ENCODE measurements around the gene EMC6. TPM values are rescaled to one million over a fixed set of nuclear protein-coding genes. Genes with fewer than 3 reads are reported as not detected.
"Not testable (repeated sequence)": the region's sequence is repeated elsewhere in the genome, so short reads cannot be mapped to it uniquely, and the experiment has no call there.

Gene EMC6
- total RNA-seq, 1 donor from 2014 or later, result 65.5 TPM

DNA sequence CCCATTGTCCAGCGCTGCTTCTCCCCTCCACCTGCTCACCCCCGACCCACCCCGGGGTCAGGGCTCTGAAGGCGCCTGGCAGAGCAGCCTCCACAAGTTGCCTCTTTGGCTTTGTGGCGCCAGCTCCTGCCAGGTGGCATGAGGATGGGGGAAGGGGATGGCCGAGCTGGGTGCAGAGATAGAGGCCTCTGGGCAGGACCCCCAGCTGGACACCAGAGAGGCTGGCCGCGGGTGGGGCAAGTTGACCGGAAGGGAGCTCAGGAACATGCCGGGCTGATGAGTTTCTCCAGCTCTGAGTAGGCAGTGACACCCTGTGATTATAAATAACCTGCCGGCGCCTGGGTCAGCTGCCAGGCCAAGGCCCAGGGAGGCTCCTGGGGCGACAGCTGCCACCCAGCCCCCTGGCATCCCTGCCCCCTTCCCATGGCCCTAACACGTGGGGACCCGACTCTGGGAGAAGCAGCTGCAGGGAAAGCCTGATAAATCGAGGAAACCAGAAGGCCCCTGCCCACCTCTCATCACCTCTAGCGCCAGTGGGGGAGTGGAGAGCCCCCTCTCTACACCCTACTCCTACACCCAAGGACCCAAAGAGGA is 26.6 kb downstream of the EMC6 start:
- peak; percentile 73 for DNase-seq (ENCODE audit: missing footprints)

DNA sequence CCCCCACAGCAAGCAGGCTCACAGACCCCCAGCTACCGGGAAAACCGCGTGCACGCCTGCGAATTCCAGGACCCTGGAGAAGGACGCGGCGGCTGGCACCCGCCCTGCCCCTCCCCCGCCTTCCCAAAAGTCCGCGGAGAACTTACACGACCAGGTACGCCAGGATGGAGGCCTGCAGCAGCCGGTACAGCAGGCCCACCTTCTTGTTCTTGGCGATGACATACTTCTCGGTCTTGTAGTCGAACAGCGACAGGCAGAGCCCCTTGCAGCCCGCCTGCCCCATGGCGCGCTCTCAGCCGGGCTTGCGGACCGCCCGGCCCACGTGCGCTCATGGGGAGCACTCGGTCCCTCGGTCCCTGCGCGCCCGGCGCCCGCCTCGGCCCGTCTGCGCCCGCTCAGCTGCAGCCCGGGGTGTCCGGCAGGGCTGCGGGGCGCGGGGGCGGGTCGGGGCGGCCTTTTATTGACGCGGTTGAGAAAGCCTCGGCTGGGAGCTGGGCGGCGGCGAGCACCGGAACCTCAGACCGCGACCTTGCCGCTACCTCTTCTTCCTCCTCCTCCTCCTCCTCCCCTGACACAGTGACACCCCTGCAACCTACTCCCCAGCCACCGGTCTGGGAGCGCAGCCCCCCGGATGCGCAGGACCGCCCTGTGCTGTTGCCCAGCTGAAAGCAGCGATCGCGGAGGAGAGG is 27.3 kb downstream of the EMC6 start, which contains the start of gene P2RX5:
Gene P2RX5, minus strand, starts transcription at position 433 of the 689 bp plus-strand sequence. Its CDS starts 150 bp downstream, at position 283.
- ATAC-seq, result peak; percentile 36
- peak; percentile 70 for DNase-seq (ENCODE audit: missing footprints)
- intact Hi-C loops (cut with DNase I), result no loop called here

More for the DNA sequence above, 26.6 kb downstream of the EMC6 start:
- peak; percentile 84 for ATAC-seq
- intact Hi-C loops (cut with DNase I), result no loop called here

DNA sequence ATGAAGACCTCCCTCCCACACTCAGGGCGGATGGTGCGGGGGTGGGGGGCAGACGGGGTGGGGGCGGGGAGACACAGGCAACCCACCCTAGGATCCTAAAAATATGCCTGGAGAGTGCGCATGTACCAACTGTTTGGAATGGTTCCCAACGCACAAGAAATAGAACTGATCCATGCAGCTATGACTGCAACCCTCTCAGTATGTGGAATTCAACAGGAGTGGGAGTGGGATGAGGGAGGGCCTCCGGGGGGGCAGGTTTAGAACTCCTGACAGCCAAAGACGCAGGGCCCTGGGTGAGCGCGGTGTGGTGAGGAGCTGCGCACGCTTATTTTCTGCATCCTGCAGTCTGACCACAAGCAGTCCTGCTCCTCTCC is 28.5 kb downstream of the EMC6 start:
- ATAC-seq, result peak; percentile 42
- intact Hi-C loops (cut with DNase I), result no loop called here

DNA sequence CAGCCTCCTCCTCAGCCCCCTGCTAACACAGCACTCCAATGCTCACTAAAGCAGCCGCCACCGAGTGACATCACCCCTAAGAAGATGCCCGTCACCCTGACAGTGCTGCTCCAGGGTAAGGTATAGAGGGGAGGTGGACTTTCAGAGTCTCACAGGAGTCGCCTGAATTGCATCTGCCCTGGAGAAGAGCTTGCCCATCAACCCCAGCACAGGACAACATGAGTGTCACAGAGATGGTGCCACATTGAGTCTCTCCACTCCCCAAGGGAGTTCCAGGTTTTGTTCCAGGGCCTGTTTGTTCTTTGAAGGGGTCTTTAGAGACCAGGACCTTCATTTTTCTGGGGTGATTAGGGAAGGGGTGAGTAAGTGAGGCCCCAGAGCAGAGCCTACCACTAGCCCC is 29.5 kb downstream of the EMC6 start:
- ATAC-seq (no peak), DNase-seq (ENCODE audit: missing footprints) (peak; percentile 17)
- intact Hi-C loops (cut with DNase I), result no loop called here

More for the DNA sequence above, 28.5 kb downstream of the EMC6 start:
- DNase-seq (ENCODE audit: missing footprints), result peak; percentile 11

DNA sequence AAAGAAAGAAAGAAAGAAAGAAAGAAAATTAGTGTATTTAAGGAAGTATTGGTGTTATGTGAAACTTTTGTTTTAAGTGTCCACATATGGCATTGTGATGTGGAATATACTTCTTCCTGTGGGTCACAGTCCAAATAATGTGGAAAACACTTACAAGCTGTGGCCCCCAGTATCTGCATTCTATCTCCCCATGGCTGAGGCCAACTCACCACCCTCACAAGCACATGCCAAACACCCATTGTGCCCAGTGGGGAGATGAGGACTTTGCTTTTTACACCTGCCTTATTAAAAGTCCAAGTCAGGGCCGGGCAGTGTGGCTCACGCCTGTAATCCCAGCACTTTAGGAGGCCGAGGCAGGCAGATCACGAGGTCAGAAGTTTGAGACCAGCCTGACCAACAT is 31.3 kb downstream of the EMC6 start:
- ATAC-seq (no peak), DNase-seq (ENCODE audit: missing footprints) (peak; percentile 4)
- intact Hi-C loops (cut with DNase I), result no loop called here

DNA sequence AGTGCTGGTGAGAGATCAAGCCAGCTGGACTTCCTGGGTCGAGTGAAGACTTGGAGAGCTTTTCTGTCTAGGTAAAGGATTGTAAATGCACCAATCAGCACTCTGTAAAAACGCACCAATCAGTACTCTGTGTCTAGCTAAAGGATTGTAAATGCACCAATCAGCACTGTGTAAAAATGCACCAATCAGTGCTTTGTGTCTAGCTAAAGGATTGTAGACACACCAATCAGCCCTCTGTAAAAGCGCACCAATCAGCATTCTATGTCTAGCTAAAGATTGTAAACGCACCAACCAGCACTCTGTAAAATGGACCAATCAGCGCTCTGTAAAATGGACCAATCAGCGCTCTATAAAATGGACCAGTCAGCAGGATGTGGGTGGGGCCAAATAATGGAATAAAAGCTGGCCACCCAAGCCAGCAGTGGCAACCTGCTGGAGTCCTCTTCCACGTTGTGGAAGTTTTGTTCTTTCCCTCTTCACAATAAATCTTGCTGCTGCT is 33.5 kb downstream of the EMC6 start:
- ATAC-seq; intact Hi-C loops (cut with DNase I): not testable (repeated sequence)

DNA sequence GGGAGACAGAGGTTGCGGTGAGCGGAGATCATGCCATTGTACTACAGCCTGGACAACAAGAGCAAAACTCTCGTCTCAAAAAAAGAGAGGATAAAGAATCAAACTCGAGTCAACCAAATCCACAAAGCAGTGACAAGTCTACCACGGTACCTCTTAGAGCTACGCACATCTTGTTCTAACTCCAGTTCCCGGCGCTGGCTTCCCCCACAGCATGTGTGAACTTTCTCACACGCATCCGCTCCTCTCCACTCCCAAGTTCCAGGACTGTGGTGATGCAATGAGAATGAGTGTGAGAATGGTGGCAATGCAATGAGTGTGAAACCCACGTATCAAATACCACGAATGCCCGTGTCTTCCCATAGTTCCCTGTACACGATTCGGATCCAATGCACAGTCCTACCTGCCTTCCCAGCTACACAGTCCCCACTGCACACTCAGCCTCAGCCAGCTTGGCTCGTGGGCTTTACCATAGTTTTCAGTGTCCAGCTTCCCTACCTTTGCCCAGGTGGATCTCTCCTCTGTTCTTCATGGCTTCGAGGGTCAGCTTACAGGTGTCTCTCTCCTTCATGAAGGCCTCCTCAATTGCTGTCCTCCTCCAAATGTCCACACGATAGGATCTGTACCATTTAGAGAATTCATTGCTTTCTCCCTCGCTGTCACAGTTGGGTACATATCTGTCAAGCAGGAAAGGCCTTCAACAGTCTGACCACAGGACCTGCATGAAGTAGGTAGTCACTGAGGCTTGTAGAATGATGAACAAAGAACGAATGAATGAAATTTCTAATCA is 36.5 kb downstream of the EMC6 start:
- DNase-seq (ENCODE audit: missing footprints) (peak; percentile 6), ATAC-seq (no peak)
- intact Hi-C loops (cut with DNase I), result no loop called here

More for the DNA sequence above, 33.5 kb downstream of the EMC6 start:
- DNase-seq (ENCODE audit: missing footprints), result not testable (repeated sequence)

DNA sequence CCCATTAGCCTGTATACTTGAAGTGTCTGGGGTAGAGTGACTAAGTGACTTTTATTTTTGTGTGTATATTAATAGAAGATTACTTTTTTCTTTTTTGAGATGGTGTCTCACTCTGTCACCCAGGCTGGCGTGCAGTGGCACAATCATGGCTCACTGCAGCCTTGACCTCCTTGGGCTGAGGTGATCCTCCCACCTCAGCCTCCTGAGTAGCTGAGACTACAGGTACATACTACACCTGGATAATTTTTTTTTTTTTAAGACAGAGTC is 37.0 kb downstream of the EMC6 start:
- not testable (repeated sequence) for ATAC-seq

DNA sequence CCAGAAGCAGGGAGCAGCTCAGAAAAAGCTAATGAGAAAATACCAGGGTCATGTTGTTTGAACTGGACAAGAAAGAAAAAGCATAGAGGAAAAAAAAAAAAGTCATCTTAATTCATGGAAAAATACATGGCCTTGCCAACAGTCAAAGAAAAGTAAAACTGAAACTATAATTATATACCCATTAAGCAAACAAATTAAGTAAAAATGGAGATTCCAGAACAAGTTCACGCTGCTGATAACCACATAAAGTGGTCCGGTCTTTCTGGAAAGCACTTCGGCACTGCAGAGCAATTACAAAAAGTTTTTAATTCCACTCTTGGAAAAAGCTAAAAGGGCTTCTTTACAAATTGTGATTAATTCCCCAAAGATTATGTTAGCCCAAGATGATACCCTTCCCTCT is 39.8 kb downstream of the EMC6 start:
- DNase-seq (ENCODE audit: missing footprints) (no peak), ATAC-seq (no peak)
- intact Hi-C loops (cut with DNase I), result no loop called here

More for the DNA sequence above, 37.0 kb downstream of the EMC6 start:
- DNase-seq (ENCODE audit: missing footprints); intact Hi-C loops (cut with DNase I): not testable (repeated sequence)

DNA sequence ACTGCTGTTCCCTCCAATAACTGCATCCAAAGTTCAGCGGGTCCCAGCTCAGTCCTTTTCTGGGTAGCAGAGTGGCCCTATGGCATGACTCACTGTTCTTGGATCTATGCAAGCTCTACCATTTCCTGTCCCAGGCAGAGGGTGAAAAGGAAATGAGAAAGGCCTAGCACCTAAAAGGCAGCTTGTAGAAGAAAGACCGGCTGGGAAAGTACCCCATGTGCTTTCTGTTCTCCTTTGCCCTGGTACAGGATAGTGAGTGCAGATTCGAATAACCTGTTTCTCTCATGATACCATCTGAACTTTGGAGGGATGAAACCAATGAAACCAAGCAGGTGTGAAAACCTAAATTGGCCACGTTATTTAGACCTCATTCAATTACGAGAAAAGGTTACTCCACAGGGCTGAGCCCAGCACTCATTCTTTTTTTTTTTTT is 42.4 kb downstream of the EMC6 start:
- intact Hi-C loops (cut with DNase I), result no loop called here
- ATAC-seq (no peak), DNase-seq (ENCODE audit: missing footprints) (no peak)

DNA sequence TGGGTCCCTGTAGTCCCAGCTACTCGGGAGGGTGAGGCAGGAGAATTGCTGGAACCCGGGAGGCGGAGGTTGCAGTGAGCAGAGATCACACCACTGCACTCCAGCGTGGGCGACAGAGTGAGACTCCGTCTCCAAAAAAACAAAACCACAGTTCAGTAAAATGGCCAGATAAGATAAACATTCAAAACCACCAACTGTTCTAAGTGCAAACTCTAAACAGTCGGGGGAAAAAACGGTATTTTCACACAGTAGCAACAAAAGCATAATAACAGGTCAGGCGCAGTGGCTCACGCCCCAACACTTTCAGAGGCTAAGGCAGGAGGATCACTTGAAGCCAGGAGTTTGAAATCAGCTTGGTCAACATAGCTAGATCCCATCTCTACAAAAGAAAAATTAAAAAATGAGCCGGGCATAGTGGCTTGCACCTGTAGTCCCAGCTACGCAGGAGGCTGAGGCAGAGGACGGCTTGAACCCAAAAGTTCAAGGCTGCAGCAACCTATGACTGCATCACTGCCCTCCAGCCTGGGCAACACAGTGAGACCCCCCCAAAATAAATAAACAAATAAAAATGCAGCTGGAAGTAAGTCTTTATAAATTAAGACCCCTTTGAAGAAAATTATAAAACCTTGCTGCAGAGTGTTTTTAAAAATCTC is 44.3 kb downstream of the EMC6 start:
- intact Hi-C loops (cut with DNase I), result no loop called here
- ATAC-seq, result no peak
- no peak for DNase-seq (ENCODE audit: missing footprints)

DNA sequence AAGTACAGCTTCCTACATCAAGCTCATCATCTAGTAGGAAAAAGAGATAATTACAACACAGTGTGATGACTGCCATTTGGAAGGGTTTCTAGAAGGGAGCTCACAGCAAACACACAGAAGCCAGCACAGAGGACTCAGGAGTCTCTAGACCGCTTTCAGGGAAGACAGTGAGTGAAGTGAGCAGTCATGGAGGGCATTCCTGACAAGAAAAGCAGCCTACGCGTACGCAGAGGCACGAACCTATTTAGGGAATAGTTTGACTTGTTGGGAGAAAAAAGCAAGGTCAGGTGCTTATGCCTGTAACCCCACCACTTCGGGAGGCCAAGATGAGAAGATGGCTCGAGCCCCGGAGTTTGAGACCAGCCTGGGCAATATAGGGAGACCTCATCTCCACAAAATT is 46.7 kb downstream of the EMC6 start:
- no peak for DNase-seq (ENCODE audit: missing footprints)
- ATAC-seq, result no peak
- intact Hi-C loops (cut with DNase I), result no loop called here

DNA sequence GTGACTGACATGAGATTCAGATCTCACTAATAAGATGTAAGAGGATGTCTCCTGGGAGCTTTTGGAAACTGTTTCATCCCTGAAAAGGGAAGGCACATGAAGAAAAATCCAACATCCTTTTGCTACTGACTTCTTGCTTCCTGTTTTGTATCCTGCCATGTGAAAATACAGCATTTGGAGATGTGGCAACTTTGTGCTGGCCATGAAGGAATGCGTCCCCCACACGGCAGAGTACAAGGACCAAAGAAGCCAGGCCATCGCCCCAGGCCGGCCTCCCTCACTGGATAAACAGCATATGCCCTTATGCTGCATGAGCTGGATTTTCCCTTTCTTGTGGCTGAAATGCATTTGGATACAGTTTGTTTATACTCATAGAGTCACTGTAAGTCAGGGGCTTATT is 49.6 kb downstream of the EMC6 start:
- intact Hi-C loops (cut with DNase I), result no loop called here
- ATAC-seq, result no peak

DNA sequence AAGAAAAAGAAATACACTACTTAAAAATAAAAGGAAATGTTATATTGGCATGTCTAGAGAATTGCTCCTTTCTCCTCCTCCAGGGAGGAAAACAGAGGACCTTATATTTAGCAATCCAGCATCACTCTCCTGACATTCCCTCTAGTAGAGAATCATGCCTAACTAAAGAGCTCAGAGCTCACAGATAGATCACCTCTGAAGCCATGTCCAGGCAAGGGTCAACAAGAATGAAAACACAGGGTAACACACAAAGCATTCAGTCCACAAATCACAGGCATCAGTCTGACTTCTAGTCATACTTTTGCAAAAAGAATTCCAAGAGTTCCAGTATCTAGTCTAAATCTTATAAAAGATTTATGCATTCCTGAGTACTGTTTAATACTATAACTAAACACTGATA is 50.7 kb downstream of the EMC6 start:
- intact Hi-C loops (cut with DNase I), result no loop called here
- no peak for DNase-seq (ENCODE audit: missing footprints)
- no peak for ATAC-seq

More for the DNA sequence above, 49.6 kb downstream of the EMC6 start:
- DNase-seq (ENCODE audit: missing footprints), result no peak

Other genes starting within 250 kb of the EMC6 start
- gene OR1E2, start 235.0 kb upstream of the EMC6 start, total RNA-seq, result not detected
- gene SPATA22, start 197.0 kb upstream of the EMC6 start, total RNA-seq, result 0.84 TPM
- gene ASPA, start 192.8 kb upstream of the EMC6 start, total RNA-seq, result 3.8 TPM
- 0.84 TPM for gene TRPV3, start 111.0 kb upstream of the EMC6 start, total RNA-seq
- gene TRPV1, start 59.4 kb upstream of the EMC6 start, total RNA-seq, result 4.1 TPM
- 4.4 TPM for gene SHPK, start 32.6 kb upstream of the EMC6 start, total RNA-seq
- 6.6 TPM for gene CTNS, start 32.1 kb upstream of the EMC6 start, total RNA-seq
- gene TAX1BP3, start 234 bp upstream of the EMC6 start, total RNA-seq, result 157 TPM
- gene P2RX5, start 27.3 kb downstream of the EMC6 start, total RNA-seq, result 19.4 TPM
- 0.22 TPM for gene HASPIN, start 55.1 kb downstream of the EMC6 start, total RNA-seq
- gene ITGAE, start 132.4 kb downstream of the EMC6 start, total RNA-seq, result 17.6 TPM
- gene NCBP3, start 177.4 kb downstream of the EMC6 start, total RNA-seq, result 15.3 TPM
- 3.8 TPM for gene CAMKK1, start 224.2 kb downstream of the EMC6 start, total RNA-seq
- gene P2RX1, start 247.7 kb downstream of the EMC6 start, total RNA-seq, result 0.16 TPM

Measured in Right ventricle myocardium inferior (tissue), 1 donor.